GM23338 (cell line): Measurements from ENCODE around the gene RABGAP1L. TPM values are rescaled to one million over a fixed set of nuclear protein-coding genes. Genes with fewer than 3 reads are reported as not detected.

Experiments used
- ATAC-seq: fragments of 200-7000 bp; cut with Tn5 transposase; 3 replicates; pipeline ENCODE4 v1.9.1; 2020
- DNase-seq: peaks from one replicate; pipeline ENCODE4 v3.0.0-alpha.2; 2015; ENCODE audit warnings: low spot score
- H2AFZ ChIP-seq: fragments of 200-600 bp; sonication (generic); 2 replicates; pipeline ENCODE4 v1.8.0; 2016; ENCODE audit warnings: antibody characterized with exemption, mild to moderate bottlenecking, moderate library complexity
- H3F3A ChIP-seq: fragments of 200-600 bp; sonication (generic); replicated peaks from 2 replicates; pipeline ENCODE4 v1.8.0; 2017; ENCODE audit warnings: antibody characterized with exemption, mixed run types, low read depth
- H3K27ac ChIP-seq: fragments of 200-600 bp; sonication (generic); 2 replicates; pipeline ENCODE4 v1.6.1; 2016; ENCODE audit warnings: low read depth
- H3K27me3 ChIP-seq: fragments of 200-600 bp; sonication (generic); 2 replicates; pipeline ENCODE4 v1.8.0; 2016; ENCODE audit warnings: mild to moderate bottlenecking, mixed run types, moderate library complexity; ENCODE audit not compliant: insufficient read depth
- H3K36me3 ChIP-seq: fragments of 200-600 bp; sonication (generic); 2 replicates; pipeline ENCODE4 v1.8.0; 2016; ENCODE audit warnings: mild to moderate bottlenecking; ENCODE audit not compliant: insufficient read depth
- H3K4me1 ChIP-seq: fragments of 200-600 bp; sonication (generic); 2 replicates; pipeline ENCODE4 v1.8.0; 2016; ENCODE audit warnings: mild to moderate bottlenecking, moderate library complexity; ENCODE audit not compliant: insufficient read depth
- H3K4me2 ChIP-seq: fragments of 200-600 bp; sonication (generic); 2 replicates; pipeline ENCODE4 v1.7.1; 2017; ENCODE audit warnings: mixed run types
- H3K4me3 ChIP-seq: fragments of 200-600 bp; sonication (generic); 2 replicates; pipeline ENCODE4 v1.6.1; 2016; ENCODE audit warnings: mixed run types
- H3K79me2 ChIP-seq: fragments of 200-600 bp; sonication (generic); replicated peaks from 2 replicates; pipeline ENCODE4 v1.8.0; 2017; ENCODE audit warnings: mild to moderate bottlenecking; ENCODE audit not compliant: insufficient read depth
- H3K9me2 ChIP-seq: fragments of 200-600 bp; sonication (generic); 2 replicates; pipeline ENCODE4 v1.8.0; 2017; ENCODE audit not compliant: insufficient read depth
- H4K20me1 ChIP-seq: fragments of 200-600 bp; sonication (generic); replicated peaks from 2 replicates; pipeline ENCODE4 v1.8.0; 2017; ENCODE audit warnings: mild to moderate bottlenecking; ENCODE audit not compliant: insufficient read depth
- H3K27ac Mint-ChIP-seq: 2 replicates; pipeline ENCODE4 v1.8.0; 2020; ENCODE audit warnings: inconsistent platforms, mild to moderate bottlenecking, moderate library complexity, mixed read lengths
- H3K27me3 Mint-ChIP-seq: 3 replicates; pipeline ENCODE4 v1.8.0; 2022; ENCODE audit warnings: low read depth, mild to moderate bottlenecking, moderate library complexity, mixed read lengths, inconsistent platforms; ENCODE audit not compliant: insufficient read depth, poor library complexity
- H3K36me3 Mint-ChIP-seq: 3 replicates; pipeline ENCODE4 v1.8.0; 2021; ENCODE audit warnings: low read depth, mild to moderate bottlenecking, inconsistent platforms, moderate library complexity, mixed read lengths
- H3K4me1 Mint-ChIP-seq: 3 replicates; pipeline ENCODE4 v1.8.0; 2020; ENCODE audit warnings: mild to moderate bottlenecking, inconsistent platforms, mixed read lengths
- H3K4me3 Mint-ChIP-seq: 3 replicates; pipeline ENCODE4 v1.8.0; 2021; ENCODE audit warnings: moderate library complexity, mild to moderate bottlenecking, inconsistent platforms, mixed read lengths
- H3K9me3 Mint-ChIP-seq: 3 replicates; pipeline ENCODE4 v1.8.0; 2020; ENCODE audit warnings: moderate library complexity, mild to moderate bottlenecking, inconsistent platforms, mixed read lengths
- CREB1 ChIP-seq: fragments of 250-450 bp; sonication (Bioruptor Pico); IDR thresholded peaks from 2 replicates; pipeline ENCODE4 v1.5.0; 2020; ENCODE audit warnings: low read depth, mild to moderate bottlenecking, moderate library complexity
- EZH2 ChIP-seq: fragments of 200-600 bp; sonication (generic); IDR thresholded peaks from one replicate; pipeline ENCODE4 v1.8.0; 2017; ENCODE audit warnings: antibody characterized with exemption, mild to moderate bottlenecking, low read depth; ENCODE audit not compliant: unreplicated experiment
- JUNB ChIP-seq: IDR thresholded peaks from one replicate; pipeline ENCODE4 v1.6.1; 2016; ENCODE audit warnings: antibody characterized with exemption; ENCODE audit not compliant: unreplicated experiment
- NANOG ChIP-seq: IDR thresholded peaks from 2 replicates; pipeline ENCODE4 v1.6.1; 2016; ENCODE audit warnings: antibody characterized with exemption, borderline replicate concordance
- POLR2AphosphoS5 ChIP-seq: IDR thresholded peaks from 2 replicates; pipeline ENCODE4 v1.6.1; 2016; ENCODE audit warnings: antibody characterized with exemption, low read depth
- REST ChIP-seq: IDR thresholded peaks from one replicate; pipeline ENCODE4 v1.6.1; 2018; ENCODE audit warnings: antibody characterized with exemption; ENCODE audit not compliant: unreplicated experiment
- STAT1 ChIP-seq: IDR thresholded peaks from one replicate; pipeline ENCODE4 v1.6.1; 2016; ENCODE audit warnings: antibody characterized with exemption; ENCODE audit not compliant: unreplicated experiment
- ZNF114 ChIP-seq: fragments of 250-450 bp; sonication (Bioruptor Pico); IDR thresholded peaks from 2 replicates; pipeline ENCODE4 v1.5.0; 2020; ENCODE audit warnings: mild to moderate bottlenecking, moderate library complexity
- ZNF331 ChIP-seq: fragments of 250-450 bp; sonication (Bioruptor Pico); IDR thresholded peaks from 2 replicates; pipeline ENCODE4 v1.5.0; 2020; ENCODE audit warnings: low read depth, mild to moderate bottlenecking, moderate library complexity
- ZNF462 ChIP-seq: fragments of 250-450 bp; sonication (Bioruptor Pico); IDR thresholded peaks from 2 replicates; pipeline ENCODE4 v1.5.0; 2020; ENCODE audit warnings: mild to moderate bottlenecking, moderate library complexity
- polyA plus RNA-seq: library from polyadenylated mRNA; unstranded; fragments of >200 nt; fragmentation: Nextera tagmentation; extraction: Ambion mirVana; gene quantifications from 2 replicates; pipeline ENCODE4 v1.2.1, GENCODE V29; 2016
- total RNA-seq: library from RNA; depleted of rRNA; stranded (reverse); fragments of >200 nt; shearing (Covaris generic); gene quantifications from 2 replicates; pipeline ENCODE4 v1.2.3, GENCODE V29; 2014

Gene RABGAP1L
- total and polyA plus RNA-seq, 2 experiments from 2014 or later = 83.2 to 136 TPM

- TF ChIP-seq REST (no peak), ZNF331 (no peak), CREB1 (no peak), EZH2 (no peak)
Observed at GRCh38 chr1:175005085-175005783, 845.9 kb downstream of the RABGAP1L start (continued).

DNA sequence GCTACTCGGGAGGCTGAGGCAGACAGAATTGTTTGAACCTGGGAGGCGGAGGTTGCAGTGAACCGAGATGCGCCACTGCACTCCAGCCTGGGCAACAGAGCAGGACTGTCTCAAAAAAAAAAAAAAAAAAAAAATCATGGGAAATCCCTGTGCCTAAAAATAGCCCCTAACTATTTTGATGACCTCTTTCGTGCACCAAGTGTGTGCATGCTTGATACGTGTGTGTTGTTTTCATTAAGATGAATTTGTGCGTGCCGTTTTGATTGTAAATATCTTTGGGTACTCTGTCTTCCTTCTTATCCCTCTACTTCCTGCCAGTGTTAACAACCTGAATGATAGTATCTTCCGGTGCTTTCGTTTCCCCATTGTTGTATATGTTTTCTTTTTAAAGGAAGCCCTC is 850.2 kb downstream of the RABGAP1L start:
- Histone ChIP-seq H3K4me1 (no peaks in the 10 kb centered on the region), H3K36me3 (peaks cover 74% of the 10 kb centered on the region), H3K27me3 (no peaks in the 10 kb centered on the region), H3K79me2 (peaks cover 49% of the 10 kb centered on the region), H3K9me2 (no peaks in the 10 kb centered on the region), H3K27ac (no peak overlapping the region), H3K4me3 (no peak overlapping the region), H4K20me1 (peaks cover 49% of the 10 kb centered on the region), H3F3A (peaks cover 7% of the 10 kb centered on the region; the same call in 1 of the 2 replicates), H2AFZ (no peak overlapping the region), H3K4me2 (no peak overlapping the region)
- no peaks in the 10 kb centered on the region for H3K9me3 Mint-ChIP-seq
- ATAC-seq (no peak), DNase-seq (no peak)
- H3K4me3 Mint-ChIP-seq = no peak overlapping the region
- H3K27me3 Mint-ChIP-seq = no peaks in the 10 kb centered on the region
- TF ChIP-seq NANOG (no peak), JUNB (no peak), STAT1 (no peak)
- no peaks in the 10 kb centered on the region for H3K4me1 Mint-ChIP-seq
- peaks cover 73% of the 10 kb centered on the region for H3K36me3 Mint-ChIP-seq
- H3K27ac Mint-ChIP-seq = no peak overlapping the region

GRCh38 chr1:175013445-175013844 is 854.1 kb downstream of the RABGAP1L start:
- no peaks in the 10 kb centered on the region for H3K4me1 Mint-ChIP-seq
- H3K9me3 Mint-ChIP-seq = no peaks in the 10 kb centered on the region
- Histone ChIP-seq H4K20me1 (peaks cover 22% of the 10 kb centered on the region), H3K27ac (no peak overlapping the region), H3K9me2 (no peaks in the 10 kb centered on the region), H3K79me2 (peaks cover 12% of the 10 kb centered on the region), H3K4me3 (no peak overlapping the region), H3K4me1 (no peaks in the 10 kb centered on the region), H3F3A (0 out of 2 replicates have a peak, but pooled peaks cover 8% of the 10 kb centered on the region), H3K36me3 (peaks cover 62% of the 10 kb centered on the region), H2AFZ (no peak overlapping the region), H3K4me2 (no peak overlapping the region), H3K27me3 (no peaks in the 10 kb centered on the region)
- no peak overlapping the region for H3K4me3 Mint-ChIP-seq
- no peak overlapping the region for H3K27ac Mint-ChIP-seq
- H3K36me3 Mint-ChIP-seq = peaks cover 58% of the 10 kb centered on the region
- ATAC-seq (no peak), DNase-seq (no peak)
- peaks cover 2% of the 10 kb centered on the region for H3K27me3 Mint-ChIP-seq
- no peak for TF ChIP-seq POLR2AphosphoS5
- no peak for TF ChIP-seq ZNF462
- TF ChIP-seq STAT1 = no peak
- no peak for TF ChIP-seq JUNB
- no peak for TF ChIP-seq ZNF114 (CRISPR knock-in tag)
